WTC11 (cell line): Measurements from ENCODE around the gene RAB10.

Experiments used
- ELF4 ChIP-seq: sonication (generic); formaldehyde crosslinking; IDR thresholded peaks from 2 replicates; pipeline ENCODE4 v1.8.1; 2022; ENCODE audit warnings: low read depth, mild to moderate bottlenecking, moderate library complexity, missing genetic modification reagents
- GTF2I ChIP-seq: fragments of 250-450 bp; sonication (Bioruptor Pico); conservative IDR thresholded peaks from 2 replicates; pipeline ENCODE4 v1.4.0; 2021; ENCODE audit warnings: mild to moderate bottlenecking
- NR2C2 ChIP-seq: sonication (generic); formaldehyde crosslinking; IDR thresholded peaks from 2 replicates; pipeline ENCODE4 v1.8.0; 2022; ENCODE audit warnings: mild to moderate bottlenecking, missing genetic modification reagents
- NR3C1 ChIP-seq: sonication (generic); formaldehyde crosslinking; conservative IDR thresholded peaks from 2 replicates; pipeline ENCODE4 v1.8.1; 2023; ENCODE audit warnings: low read depth, mild to moderate bottlenecking, missing genetic modification reagents
- SP1 ChIP-seq: sonication (generic); formaldehyde crosslinking; conservative IDR thresholded peaks from 2 replicates; pipeline ENCODE4 v1.8.1; 2022; ENCODE audit warnings: missing genetic modification reagents
- TCF7 ChIP-seq: sonication (generic); formaldehyde crosslinking; IDR thresholded peaks from 2 replicates; pipeline ENCODE4 v1.8.0; 2022; ENCODE audit warnings: mild to moderate bottlenecking, low read depth, missing genetic modification reagents, moderate library complexity
- TEAD4 ChIP-seq: sonication (generic); formaldehyde crosslinking; IDR thresholded peaks from 2 replicates; pipeline ENCODE4 v1.8.0; 2022; ENCODE audit warnings: mild to moderate bottlenecking, missing genetic modification reagents
- ZNF121 ChIP-seq: sonication (generic); formaldehyde crosslinking; IDR thresholded peaks from 2 replicates; pipeline ENCODE4 v1.8.0; 2023; ENCODE audit warnings: missing genetic modification reagents
- TF ChIP-seq, protein P1 (sequence below): fragments of 200-600 bp; IDR thresholded peaks from 2 replicates; pipeline ENCODE4 v1.8.0; 2022; ENCODE audit warnings: antibody characterized with exemption
- TF ChIP-seq, protein P2 (sequence below): sonication (generic); formaldehyde crosslinking; IDR thresholded peaks from 2 replicates; pipeline ENCODE4 v1.8.1; 2022; ENCODE audit warnings: low read depth, mild to moderate bottlenecking, moderate library complexity, missing genetic modification reagents, borderline replicate concordance

DNA sequence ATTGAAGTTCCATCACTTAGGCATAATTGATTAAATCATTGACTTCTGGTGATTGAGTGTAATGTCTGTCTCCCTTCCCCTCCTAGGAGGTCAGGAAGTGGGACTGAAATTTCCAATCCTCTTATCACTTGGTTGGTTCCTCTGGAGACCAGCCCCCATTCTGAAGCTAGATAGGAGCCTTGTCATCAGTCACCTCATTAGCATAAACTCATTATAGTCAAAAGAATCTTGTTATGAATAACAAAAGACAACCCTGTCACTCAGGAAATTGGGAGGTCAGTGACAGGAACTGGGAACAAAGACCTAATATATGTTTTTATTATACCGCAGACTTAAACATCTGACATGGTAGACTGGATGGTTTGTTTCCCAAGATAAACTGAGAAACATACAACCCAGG lies 78.3 kb downstream of the RAB10 start:
- TF ChIP-seq ZNF121 (CRISPR knock-in tag) = no peak
- TF ChIP-seq, protein P1, sequence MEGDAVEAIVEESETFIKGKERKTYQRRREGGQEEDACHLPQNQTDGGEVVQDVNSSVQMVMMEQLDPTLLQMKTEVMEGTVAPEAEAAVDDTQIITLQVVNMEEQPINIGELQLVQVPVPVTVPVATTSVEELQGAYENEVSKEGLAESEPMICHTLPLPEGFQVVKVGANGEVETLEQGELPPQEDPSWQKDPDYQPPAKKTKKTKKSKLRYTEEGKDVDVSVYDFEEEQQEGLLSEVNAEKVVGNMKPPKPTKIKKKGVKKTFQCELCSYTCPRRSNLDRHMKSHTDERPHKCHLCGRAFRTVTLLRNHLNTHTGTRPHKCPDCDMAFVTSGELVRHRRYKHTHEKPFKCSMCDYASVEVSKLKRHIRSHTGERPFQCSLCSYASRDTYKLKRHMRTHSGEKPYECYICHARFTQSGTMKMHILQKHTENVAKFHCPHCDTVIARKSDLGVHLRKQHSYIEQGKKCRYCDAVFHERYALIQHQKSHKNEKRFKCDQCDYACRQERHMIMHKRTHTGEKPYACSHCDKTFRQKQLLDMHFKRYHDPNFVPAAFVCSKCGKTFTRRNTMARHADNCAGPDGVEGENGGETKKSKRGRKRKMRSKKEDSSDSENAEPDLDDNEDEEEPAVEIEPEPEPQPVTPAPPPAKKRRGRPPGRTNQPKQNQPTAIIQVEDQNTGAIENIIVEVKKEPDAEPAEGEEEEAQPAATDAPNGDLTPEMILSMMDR = no peak
- no peak for TF ChIP-seq TEAD4 (CRISPR knock-in tag)
- no peak for TF ChIP-seq NR2C2 (CRISPR knock-in tag)
- no peak for TF ChIP-seq TCF7 (CRISPR knock-in tag)
- TF ChIP-seq SP1 (CRISPR knock-in tag) = no peak
- TF ChIP-seq, protein P2, sequence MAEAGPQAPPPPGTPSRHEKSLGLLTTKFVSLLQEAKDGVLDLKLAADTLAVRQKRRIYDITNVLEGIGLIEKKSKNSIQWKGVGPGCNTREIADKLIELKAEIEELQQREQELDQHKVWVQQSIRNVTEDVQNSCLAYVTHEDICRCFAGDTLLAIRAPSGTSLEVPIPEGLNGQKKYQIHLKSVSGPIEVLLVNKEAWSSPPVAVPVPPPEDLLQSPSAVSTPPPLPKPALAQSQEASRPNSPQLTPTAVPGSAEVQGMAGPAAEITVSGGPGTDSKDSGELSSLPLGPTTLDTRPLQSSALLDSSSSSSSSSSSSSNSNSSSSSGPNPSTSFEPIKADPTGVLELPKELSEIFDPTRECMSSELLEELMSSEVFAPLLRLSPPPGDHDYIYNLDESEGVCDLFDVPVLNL (CRISPR knock-in tag) = no peak
- TF ChIP-seq NR3C1 (CRISPR knock-in tag) = no peak
- no peak for TF ChIP-seq GTF2I (CRISPR knock-in tag)
- no peak for TF ChIP-seq ELF4 (CRISPR knock-in tag)
